GM18526 (cell line): ENCODE measurements around the gene ZBTB20.

Experiments used
- POLR2A ChIP-seq: IDR thresholded peaks from 3 replicates; pipeline ENCODE4 v1.6.1; 2011; ENCODE audit not compliant: insufficient read length; ENCODE audit errors: extremely low read depth

The ZBTB20 gene

GRCh38 chr3:114600571-114600970, 546.5 kb downstream of the ZBTB20 start:
- TF ChIP-seq POLR2A: no peak

- no peak for TF ChIP-seq POLR2A
Observed at GRCh38 chr3:114597871-114598270, 549.2 kb downstream of the ZBTB20 start.

GRCh38 chr3:114597012-114597411, 550.1 kb downstream of the ZBTB20 start:
- no peak for TF ChIP-seq POLR2A

GRCh38 chr3:114596147-114596546, 550.9 kb downstream of the ZBTB20 start:
- no peak for TF ChIP-seq POLR2A

GRCh38 chr3:114595522-114596028, 551.5 kb downstream of the ZBTB20 start:
- TF ChIP-seq POLR2A: no peak

- no peak for TF ChIP-seq POLR2A
Observed at GRCh38 chr3:114590309-114591047, 556.6 kb downstream of the ZBTB20 start.

- no peak for TF ChIP-seq POLR2A
Observed at GRCh38 chr3:114587986-114588385, 559.1 kb downstream of the ZBTB20 start.

- TF ChIP-seq POLR2A: no peak
Observed at GRCh38 chr3:114586119-114586518, 561.0 kb downstream of the ZBTB20 start.

- no peak for TF ChIP-seq POLR2A
Observed at GRCh38 chr3:114585687-114586086, 561.4 kb downstream of the ZBTB20 start.

GRCh38 chr3:114584734-114585371, 562.2 kb downstream of the ZBTB20 start:
- TF ChIP-seq POLR2A: no peak

GRCh38 chr3:114582929-114583328, 564.2 kb downstream of the ZBTB20 start:
- no peak for TF ChIP-seq POLR2A

- TF ChIP-seq POLR2A: no peak
Observed at GRCh38 chr3:114572364-114573062, 574.6 kb downstream of the ZBTB20 start.

GRCh38 chr3:114571363-114571762, 575.7 kb downstream of the ZBTB20 start:
- no peak for TF ChIP-seq POLR2A

GRCh38 chr3:114569186-114569585, 577.9 kb downstream of the ZBTB20 start:
- no peak for TF ChIP-seq POLR2A

- no peak for TF ChIP-seq POLR2A
Observed at GRCh38 chr3:114567771-114568170, 579.3 kb downstream of the ZBTB20 start.

GRCh38 chr3:114566767-114567166, 580.3 kb downstream of the ZBTB20 start:
- TF ChIP-seq POLR2A: no peak
